ENCODE data around the gene MAP4K5.

MAP4K5 gene

DNA sequence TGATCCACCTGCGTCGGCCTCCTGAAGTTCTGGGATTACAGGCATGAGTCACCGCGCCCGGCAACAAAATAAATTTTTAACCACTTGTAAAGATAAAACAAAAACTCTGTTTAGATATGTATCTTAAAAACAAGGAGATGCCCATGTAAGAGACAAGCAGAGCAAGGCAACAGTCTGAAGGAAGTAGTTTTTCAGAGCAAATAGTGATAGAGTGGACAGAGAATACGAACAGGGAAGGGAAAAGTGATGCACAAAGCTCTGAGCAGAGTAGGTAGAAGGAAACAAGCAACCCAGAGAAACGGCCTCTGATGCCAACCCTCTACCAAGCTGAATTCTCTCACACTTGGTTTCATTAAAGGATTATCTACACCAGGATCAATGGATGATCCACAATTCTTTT lies 110.9 kb downstream of the MAP4K5 start:
- Histone ChIP-seq H3K27ac (no peak overlapping the region), H3K9me3 (ENCODE audit: severe bottlenecking) (no peaks in the 10 kb centered on the region), H3K27me3 (ENCODE audit: insufficient read depth, low read depth, severe bottlenecking) (no peaks in the 10 kb centered on the region), H3K36me3 (peaks cover 29% of the 10 kb centered on the region), H3K4me3 (ENCODE audit: low read depth, low read length) (no peak overlapping the region)
- DNase-seq = no peak
- TF ChIP-seq, protein P1, sequence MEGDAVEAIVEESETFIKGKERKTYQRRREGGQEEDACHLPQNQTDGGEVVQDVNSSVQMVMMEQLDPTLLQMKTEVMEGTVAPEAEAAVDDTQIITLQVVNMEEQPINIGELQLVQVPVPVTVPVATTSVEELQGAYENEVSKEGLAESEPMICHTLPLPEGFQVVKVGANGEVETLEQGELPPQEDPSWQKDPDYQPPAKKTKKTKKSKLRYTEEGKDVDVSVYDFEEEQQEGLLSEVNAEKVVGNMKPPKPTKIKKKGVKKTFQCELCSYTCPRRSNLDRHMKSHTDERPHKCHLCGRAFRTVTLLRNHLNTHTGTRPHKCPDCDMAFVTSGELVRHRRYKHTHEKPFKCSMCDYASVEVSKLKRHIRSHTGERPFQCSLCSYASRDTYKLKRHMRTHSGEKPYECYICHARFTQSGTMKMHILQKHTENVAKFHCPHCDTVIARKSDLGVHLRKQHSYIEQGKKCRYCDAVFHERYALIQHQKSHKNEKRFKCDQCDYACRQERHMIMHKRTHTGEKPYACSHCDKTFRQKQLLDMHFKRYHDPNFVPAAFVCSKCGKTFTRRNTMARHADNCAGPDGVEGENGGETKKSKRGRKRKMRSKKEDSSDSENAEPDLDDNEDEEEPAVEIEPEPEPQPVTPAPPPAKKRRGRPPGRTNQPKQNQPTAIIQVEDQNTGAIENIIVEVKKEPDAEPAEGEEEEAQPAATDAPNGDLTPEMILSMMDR (IDR thresholded peaks at IDR 0.05; ENCODE audit: low read depth, low read length) = no peak

DNA sequence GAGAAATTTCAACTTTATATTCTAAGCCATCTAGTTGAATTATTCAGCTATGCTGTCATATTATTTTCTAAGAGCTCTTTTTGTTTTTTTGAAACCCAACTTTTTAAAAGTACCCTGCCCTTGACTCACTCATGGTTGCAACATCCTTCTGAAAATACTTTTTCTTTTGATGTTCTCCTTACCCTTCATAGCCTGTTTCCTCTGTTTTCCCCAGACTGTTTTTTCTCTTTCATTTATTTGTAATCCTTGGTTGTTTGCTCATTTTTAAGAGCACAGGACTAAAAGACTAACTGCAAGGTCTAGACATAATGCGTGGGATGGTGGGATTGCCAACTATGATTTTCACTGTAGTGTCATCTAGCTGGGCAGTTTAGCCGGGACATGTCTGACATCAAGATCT lies 114.5 kb downstream of the MAP4K5 start:
- DNase-seq = no peak
- Histone ChIP-seq H3K4me3 (ENCODE audit: low read depth, low read length) (no peak overlapping the region), H3K36me3 (peaks cover 18% of the 10 kb centered on the region), H3K27me3 (ENCODE audit: insufficient read depth, low read depth, severe bottlenecking) (no peaks in the 10 kb centered on the region), H3K9me3 (ENCODE audit: severe bottlenecking) (no peaks in the 10 kb centered on the region), H3K27ac (no peak overlapping the region)
- TF ChIP-seq, protein P1 (IDR thresholded peaks at IDR 0.05; ENCODE audit: low read depth, low read length) = no peak

DNA sequence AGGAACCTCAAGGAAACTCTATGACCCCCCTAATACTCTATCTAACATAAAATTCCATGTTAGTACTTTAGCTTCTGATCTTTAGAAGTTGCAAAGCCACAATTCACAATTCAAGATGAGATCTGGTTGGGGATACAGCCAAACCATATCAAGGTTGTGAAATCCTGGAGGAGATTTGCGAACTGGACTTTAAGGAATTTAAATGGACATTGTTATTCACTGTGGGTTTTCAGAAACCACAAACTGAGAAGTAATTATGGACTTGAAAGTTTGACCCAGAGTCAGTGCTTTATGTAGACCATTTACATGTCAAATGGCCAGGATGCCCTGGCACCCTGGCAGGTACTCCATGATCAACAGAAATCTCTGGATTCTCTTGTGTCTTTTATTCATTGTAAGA lies 121.4 kb downstream of the MAP4K5 start:
- TF ChIP-seq, protein P1 (IDR thresholded peaks at IDR 0.05; ENCODE audit: low read depth, low read length) = no peak
- DNase-seq = no peak
- no peaks in the 10 kb centered on the region for H3K9me3 ChIP-seq (ENCODE audit: severe bottlenecking)
- H3K36me3 ChIP-seq = no peaks in the 10 kb centered on the region
- no peak overlapping the region for H3K27ac ChIP-seq
- H3K27me3 ChIP-seq (ENCODE audit: insufficient read depth, low read depth, severe bottlenecking) = no peaks in the 10 kb centered on the region
- H3K4me3 ChIP-seq (ENCODE audit: low read depth, low read length) = no peak overlapping the region

DNA sequence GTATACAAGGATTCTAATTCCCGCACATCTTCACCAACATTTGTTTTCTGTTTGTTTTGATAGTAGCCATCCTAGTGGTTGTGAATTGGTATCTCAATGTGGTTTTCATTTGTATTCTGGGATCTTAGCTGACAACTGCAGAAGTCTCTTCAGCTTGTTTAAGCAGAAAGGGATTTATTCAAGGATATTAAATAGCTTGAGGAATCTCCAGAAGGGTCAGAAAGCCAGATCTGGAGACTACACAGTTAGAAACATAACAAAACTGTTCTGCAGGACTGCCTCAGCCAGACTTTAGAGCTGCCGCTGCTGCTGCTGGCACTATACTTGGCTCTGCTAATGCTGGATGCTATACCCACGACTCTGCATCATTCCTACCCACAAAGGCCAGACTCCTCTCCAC lies 122.3 kb downstream of the MAP4K5 start:
- Histone ChIP-seq H3K4me3 (ENCODE audit: low read depth, low read length) (no peak overlapping the region), H3K27me3 (ENCODE audit: insufficient read depth, low read depth, severe bottlenecking) (no peaks in the 10 kb centered on the region), H3K27ac (no peak overlapping the region), H3K36me3 (no peaks in the 10 kb centered on the region), H3K9me3 (ENCODE audit: severe bottlenecking) (no peaks in the 10 kb centered on the region)
- no peak for DNase-seq
- TF ChIP-seq, protein P1 (IDR thresholded peaks at IDR 0.05; ENCODE audit: low read depth, low read length) = no peak

DNA sequence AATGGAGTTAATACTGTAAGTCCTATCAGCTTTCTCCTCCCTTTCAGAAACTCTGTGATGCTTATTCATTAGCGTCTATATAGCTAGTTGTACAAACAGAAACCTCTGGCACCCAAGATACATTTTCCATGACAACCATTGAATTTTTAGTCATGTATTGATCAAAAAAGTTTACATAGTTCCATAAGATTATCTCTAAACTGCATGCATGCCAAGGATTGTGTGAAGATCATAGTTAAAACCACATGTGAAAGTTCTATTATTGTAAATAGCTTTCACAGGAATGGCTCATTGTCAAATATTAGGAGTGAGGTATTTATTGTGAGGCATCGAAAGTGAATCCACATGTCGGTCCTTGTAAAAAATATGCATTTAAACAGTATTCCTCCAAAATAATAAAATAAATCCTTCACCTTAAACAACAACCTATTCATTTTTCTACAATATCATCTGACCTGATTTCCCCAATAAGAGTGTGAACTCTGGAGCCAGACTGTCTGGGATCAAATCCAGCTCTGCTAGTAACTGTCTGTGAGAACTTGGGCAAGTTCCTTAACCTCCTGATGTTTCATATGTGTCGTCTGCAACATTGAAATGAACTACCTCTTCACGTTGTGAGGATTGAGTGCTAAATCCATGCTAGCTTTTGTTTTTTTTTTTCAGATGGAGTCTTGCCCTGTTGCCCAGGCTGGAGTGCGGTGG lies 125.1 kb downstream of the MAP4K5 start:
- Histone ChIP-seq H3K27ac (no peak overlapping the region), H3K9me3 (ENCODE audit: severe bottlenecking) (no peaks in the 10 kb centered on the region), H3K27me3 (ENCODE audit: insufficient read depth, low read depth, severe bottlenecking) (no peaks in the 10 kb centered on the region), H3K36me3 (no peaks in the 10 kb centered on the region), H3K4me3 (ENCODE audit: low read depth, low read length) (no peak overlapping the region)
- TF ChIP-seq, protein P1 (IDR thresholded peaks at IDR 0.05; ENCODE audit: low read depth, low read length) = no peak
- DNase-seq = no peak

DNA sequence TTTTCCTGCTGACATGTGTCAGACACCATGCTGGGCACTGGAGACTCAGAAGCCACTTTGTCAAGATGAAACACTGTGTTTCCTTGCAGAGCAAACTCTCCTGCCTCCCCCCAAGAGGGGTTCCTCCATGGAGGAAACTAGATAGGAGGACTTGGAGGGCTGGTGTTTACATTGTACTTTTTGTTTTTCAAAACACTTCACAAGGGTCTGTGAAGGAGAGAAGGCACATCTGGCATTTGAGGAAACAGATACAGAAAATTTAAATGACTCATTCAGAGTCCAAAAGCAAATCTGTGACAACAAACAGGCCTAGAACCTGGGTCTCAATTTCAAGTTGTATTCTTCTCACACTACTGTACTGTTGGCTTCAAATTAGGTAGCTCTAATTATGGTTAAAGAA lies 128.9 kb downstream of the MAP4K5 start:
- H3K4me3 ChIP-seq (ENCODE audit: low read depth, low read length) = no peak overlapping the region
- TF ChIP-seq, protein P1 (IDR thresholded peaks at IDR 0.05; ENCODE audit: low read depth, low read length) = no peak
- no peak for DNase-seq
- H3K9me3 ChIP-seq (ENCODE audit: severe bottlenecking) = no peaks in the 10 kb centered on the region
- no peaks in the 10 kb centered on the region for H3K27me3 ChIP-seq (ENCODE audit: insufficient read depth, low read depth, severe bottlenecking)
- no peaks in the 10 kb centered on the region for H3K36me3 ChIP-seq
- H3K27ac ChIP-seq = no peak overlapping the region
